Activated CD8-positive, alpha-beta T cell treated with anti-CD3 and anti-CD28 coated beads for 36 hours (primary cell): Measurements from ENCODE around the gene LBHD2. TPM values are rescaled to one million over a fixed set of nuclear protein-coding genes. Genes with fewer than 3 reads are reported as not detected.

Experiments used
- ATAC-seq: fragments of 200-7000 bp; cut with Tn5 transposase; one replicate; pipeline ENCODE4 v1.10.0; 2021; ENCODE audit warnings: mild to moderate bottlenecking, moderate library complexity
- CTCF ChIA-PET: fragments of 350-600 bp; sonication (Branson Sonifier 250); formaldehyde crosslinking; loops from one replicate; lab custom pipeline; 2021; ENCODE audit warnings: antibody characterized with exemption; lab: Charles Lee
- POLR2A ChIA-PET: fragments of 350-600 bp; sonication (Branson Sonifier 250); formaldehyde crosslinking; loops from one replicate; lab custom pipeline; 2021; ENCODE audit warnings: antibody characterized with exemption; lab: Charles Lee
- DNase-seq: peaks from one replicate; pipeline ENCODE4 v3.0.0-alpha.2; 2020
- H3K27ac Mint-ChIP-seq: one replicate; pipeline ENCODE4 v1.8.0; 2021; ENCODE audit warnings: mild to moderate bottlenecking, mixed read lengths
- H3K27me3 Mint-ChIP-seq: one replicate; pipeline ENCODE4 v1.8.0; 2021; ENCODE audit warnings: mixed read lengths
- H3K36me3 Mint-ChIP-seq: one replicate; pipeline ENCODE4 v1.8.0; 2021; ENCODE audit warnings: low read depth, mixed read lengths
- H3K4me1 Mint-ChIP-seq: one replicate; pipeline ENCODE4 v1.8.0; 2021; ENCODE audit warnings: low read depth, mixed read lengths
- H3K4me3 Mint-ChIP-seq: one replicate; pipeline ENCODE4 v1.8.0; 2021; ENCODE audit warnings: mild to moderate bottlenecking, moderate library complexity, mixed read lengths
- H3K9me3 Mint-ChIP-seq: one replicate; pipeline ENCODE4 v1.8.0; 2021; ENCODE audit warnings: mixed read lengths
- CTCF ChIP-seq: fragments of 200-600 bp; IDR thresholded peaks from one replicate; pipeline ENCODE4 v1.8.0; 2022; ENCODE audit warnings: antibody characterized with exemption, mild to moderate bottlenecking
- intact Hi-C: fragments of 100-400 bp; cut with micrococcal nuclease; formaldehyde crosslinking; loops from one replicate; pipeline ENCODE4 v1.10.0; 2022
- total RNA-seq, 2 experiments: library from RNA; stranded (reverse); gene quantifications; one replicate each; pipeline ENCODE4 v1.2.3, GENCODE V29; 2021

LBHD2 gene
- total RNA-seq, 2 experiments from 2014 or later = not detected

GRCh38 chr14:103121121-103121845, 37.3 kb downstream of the LBHD2 start:
- POLR2A ChIA-PET = no interaction called here
- no peaks in the 10 kb centered on the region for H3K4me1 Mint-ChIP-seq
- TF ChIP-seq CTCF = no peak

GRCh38 chr14:103121846-103122584, 38.0 kb downstream of the LBHD2 start:
- H3K36me3 Mint-ChIP-seq = no peaks in the 10 kb centered on the region
- no peaks in the 10 kb centered on the region for H3K4me1 Mint-ChIP-seq
- no peak for TF ChIP-seq CTCF
- no peak overlapping the region for H3K27ac Mint-ChIP-seq
- POLR2A ChIA-PET = no interaction called here
- no peaks in the 10 kb centered on the region for H3K9me3 Mint-ChIP-seq
- H3K4me3 Mint-ChIP-seq = no peak overlapping the region
- no peak for DNase-seq
- no peak for ATAC-seq
- CTCF ChIA-PET = no interaction called here
- intact Hi-C loops = no loop called here
- H3K27me3 Mint-ChIP-seq = peaks cover 28% of the 10 kb centered on the region

More at GRCh38 chr14:103121121-103121845, 37.3 kb downstream of the LBHD2 start:
- Mint-ChIP-seq H3K9me3 (no peaks in the 10 kb centered on the region), H3K27me3 (peaks cover 28% of the 10 kb centered on the region), H3K36me3 (no peaks in the 10 kb centered on the region), H3K4me3 (no peak overlapping the region), H3K27ac (no peak overlapping the region)
- intact Hi-C loops = no loop called here
- ATAC-seq (no peak), DNase-seq (no peak)
- CTCF ChIA-PET = interaction anchor here (4.3 kb wide), 1 partner anchor 16 kb away, joined by 21 read pairs; no protein-coding TSS in a partner anchor

- ChIA-PET CTCF (no interaction called here), POLR2A (no interaction called here)
- H3K36me3 Mint-ChIP-seq = no peaks in the 10 kb centered on the region
- intact Hi-C loops = no loop called here
- no peak overlapping the region for H3K27ac Mint-ChIP-seq
- DNase-seq = no peak
- H3K9me3 Mint-ChIP-seq = no peaks in the 10 kb centered on the region
- no peak for ATAC-seq
- no peak for TF ChIP-seq CTCF
- H3K4me1 Mint-ChIP-seq = no peaks in the 10 kb centered on the region
- H3K4me3 Mint-ChIP-seq = no peak overlapping the region
- peaks cover 28% of the 10 kb centered on the region for H3K27me3 Mint-ChIP-seq
Observed at GRCh38 chr14:103122585-103122946, 38.6 kb downstream of the LBHD2 start.

- ATAC-seq (peak; percentile 30), DNase-seq (no peak)
- Mint-ChIP-seq H3K4me3 (no peak within 1 kb of the TSS), H3K9me3 (no peaks in the 10 kb centered on the region), H3K27ac (no peak within 1 kb of the TSS), H3K4me1 (no peaks in the 10 kb centered on the region), H3K27me3 (peaks cover 28% of the 10 kb centered on the region), H3K36me3 (no peaks in the 10 kb centered on the region)
- ChIA-PET CTCF (no interaction called here), POLR2A (no interaction called here)
- intact Hi-C loops = no loop called here
- TF ChIP-seq CTCF = no peak
Observed at GRCh38 chr14:103122947-103123633, 39.1 kb downstream of the LBHD2 start, which contains the start of gene TNFAIP2. Gene TNFAIP2, plus strand, starts transcription at chr14:103123461. Its CDS starts 2,997 bp downstream, at chr14:103126458.
